HepG2 (cell line): ENCODE data around the gene SNRNP200. TPM values are rescaled to one million over a fixed set of nuclear protein-coding genes. Genes with fewer than 3 reads are reported as not detected.

Experiments
- ATAC-seq: fragments of 200-7000 bp; cut with Tn5 transposase; 3 replicates; pipeline ENCODE4 v1.9.1; 2020; ENCODE audit warnings: mild to moderate bottlenecking, moderate library complexity
- BruUV-seq: library from RNA; stranded (reverse); fragments of 400-500 nt; replicated peaks from 2 replicates; lab custom pipeline; 2021; lab: Mats Ljungman, UMichigan
- CTCF ChIA-PET: fragments of 300-600 bp; formaldehyde crosslinking; extraction: SDS; loops from one replicate; lab custom pipeline; 2021; ENCODE audit warnings: low total read pairs, inconsistent platforms, low intra/inter-chr PET ratio; lab: Yijun Ruan, JAX
- POLR2A ChIA-PET: fragments of 350-600 bp; sonication (Branson Sonifier 250); formaldehyde crosslinking; loops from one replicate; lab custom pipeline; 2020; ENCODE audit warnings: antibody characterized with exemption, inconsistent platforms; lab: Yijun Ruan, JAX
- DNase-seq: peaks from one replicate; pipeline ENCODE4 v3.0.0-alpha.2; 2015; ENCODE audit warnings: low spot score
- FAIRE-seq: peaks from 3 replicates; lab custom pipeline; 2011; peaks lifted over from hg19 to GRCh38; lab: Jason Lieb, UNC
- H2AFZ ChIP-seq: one replicate; pipeline ENCODE4 v1.6.1; 2011; ENCODE audit warnings: low read length, inconsistent platforms
- H3K27ac ChIP-seq: fragments of 300-600 bp; 3 replicates; pipeline ENCODE4 v1.8.0; 2011; ENCODE audit warnings: mixed run types, mild to moderate bottlenecking, mixed read lengths, low read length, inconsistent platforms; ENCODE audit not compliant: insufficient read depth; ENCODE audit errors: extremely low read length
- H3K27me3 ChIP-seq, 2 experiments: fragments of 200-600 bp in 1 of 2; 2 replicates in 1 of 2; 3 replicates in 1 of 2; pipeline versions ENCODE4 v1.6.0 to v1.8.0; 2011; ENCODE audit warnings: low read length in 2 of 2, mild to moderate bottlenecking in 2 of 2, moderate library complexity in 2 of 2, inconsistent platforms in 1 of 2; ENCODE audit not compliant: insufficient read depth in 2 of 2, control insufficient read depth in 1 of 2
- H3K36me3 ChIP-seq, 2 experiments: fragments of 200-600 bp in 1 of 2; replicated peaks in 1 of 2; 2 replicates in 1 of 2; 3 replicates in 1 of 2; pipeline versions ENCODE4 v1.5.1 to v1.8.0; 2011; ENCODE audit warnings: low read length in 2 of 2, inconsistent platforms in 1 of 2; ENCODE audit not compliant: insufficient read depth in 2 of 2, control insufficient read depth in 1 of 2
- H3K4me1 ChIP-seq: 2 replicates; pipeline ENCODE4 v1.5.1; 2012; ENCODE audit warnings: low read length, inconsistent platforms; ENCODE audit not compliant: insufficient read depth
- H3K4me2 ChIP-seq: 2 replicates; pipeline ENCODE4 v1.6.0; 2011; ENCODE audit warnings: low read depth, low read length, inconsistent platforms
- H3K4me3 ChIP-seq, 3 experiments: fragments of 200-600 bp in 1 of 3; sonication (generic), shearing (Covaris generic) in 1 of 3; replicated peaks in 1 of 3; 2 replicates each; pipeline ENCODE4 v1.5.1; 2011 to 2016; ENCODE audit warnings: low read length in 3 of 3, inconsistent platforms in 2 of 3, low read depth in 2 of 3, mild to moderate bottlenecking in 2 of 3, control low read depth in 1 of 3, mixed read lengths in 1 of 3; ENCODE audit not compliant: insufficient read depth in 1 of 3
- H3K79me2 ChIP-seq: one replicate; pipeline ENCODE4 v1.6.1; 2011; ENCODE audit warnings: low read length, inconsistent platforms; ENCODE audit not compliant: insufficient read depth
- H3K9ac ChIP-seq: 2 replicates; pipeline ENCODE4 v1.6.0; 2011; ENCODE audit warnings: mild to moderate bottlenecking, low read depth, low read length, inconsistent platforms; ENCODE audit not compliant: insufficient read depth
- H3K9me3 ChIP-seq: 2 replicates; pipeline ENCODE4 v1.5.1; 2012; ENCODE audit warnings: mild to moderate bottlenecking, low read length
- H4K20me1 ChIP-seq: 2 replicates; pipeline ENCODE4 v1.6.0; 2011; ENCODE audit warnings: inconsistent platforms, mild to moderate bottlenecking, low read length, moderate library complexity; ENCODE audit not compliant: insufficient read depth
- NRL ChIP-seq: sonication (generic); formaldehyde crosslinking; IDR thresholded peaks from 2 replicates; pipeline ENCODE4 v1.5.0; 2020; ENCODE audit warnings: missing genetic modification reagents, mild to moderate bottlenecking, moderate library complexity, borderline replicate concordance
- PLRG1 ChIP-seq: fragments of 450-650 bp; conservative IDR thresholded peaks from 2 replicates; pipeline ENCODE4 v1.6.1; 2016
- U2AF1 ChIP-seq: fragments of 200-400 bp; formaldehyde crosslinking; optimal IDR thresholded peaks from 2 replicates; pipeline ENCODE3; 2017; ENCODE audit warnings: mild to moderate bottlenecking, low read depth, low read length
- ZBTB8A ChIP-seq: sonication (generic); formaldehyde crosslinking; IDR thresholded peaks from 2 replicates; pipeline ENCODE4 v1.4.0; 2020; ENCODE audit warnings: mild to moderate bottlenecking, low read depth, missing genetic modification reagents, borderline replicate concordance
- ZEB1 ChIP-seq: IDR thresholded peaks from 2 replicates; pipeline ENCODE4 v1.6.1; 2012; ENCODE audit warnings: mild to moderate bottlenecking, low read depth, inconsistent platforms; ENCODE audit not compliant: insufficient replicate concordance
- WGBS: methylation state at CpG from one replicate; pipeline ENCODE4 v1.1.6; 2017; ENCODE audit warnings: low lambda C conversion rate; 5-methylcytosine and 5-hydroxymethylcytosine counted together
- in situ Hi-C: cut with HindIII; loops from 2 replicates; pipeline ENCODE4 v1.10.0; 2017; ENCODE audit warnings: low pct_unique_long_range_greater_than_20kb; ENCODE audit not compliant: extremely low pct_ligation_motif_present
- intact Hi-C: fragments of 100-400 bp; cut with micrococcal nuclease; formaldehyde crosslinking; loops from one replicate; pipeline ENCODE4 v1.10.0; 2022; ENCODE audit not compliant: unreplicated experiment
- polyA plus RNA-seq, 8 experiments: library from polyadenylated mRNA; depleted of rRNA in 3 of 8; stranded (reverse) in 7 of 8; unstranded in 1 of 8; fragments of >200 nt; fragmentation: Illumina TruSeq in 4 of 8; extraction: Trizol in 4 of 8; gene quantifications; 2 replicates each; pipeline versions ENCODE4 v1.2.1 to v1.2.3, GENCODE V29; 2011 to 2016; ENCODE audit warnings: low read depth in 4 of 8, missing spikeins in 1 of 8, mixed read lengths in 1 of 8; ENCODE audit not compliant: insufficient read depth in 1 of 8
- total RNA-seq, 5 experiments: library from RNA; depleted of rRNA; stranded (reverse); fragments of >200 nt; fragmentation: Illumina TruSeq; extraction: Trizol; gene quantifications; 2 replicates each; pipeline ENCODE4 v1.2.3, GENCODE V29; 2016; ENCODE audit warnings: low read depth in 1 of 5
- TF ChIP-seq, protein P1 (sequence below): sonication (generic); formaldehyde crosslinking; conservative IDR thresholded peaks from 2 replicates; pipeline ENCODE4 v1.4.0; 2020; ENCODE audit warnings: missing genetic modification reagents
- TF ChIP-seq, protein P2 (sequence below): sonication (generic); formaldehyde crosslinking; IDR thresholded peaks from 2 replicates; pipeline ENCODE4 v1.9.0; 2021; ENCODE audit warnings: missing genetic modification reagents, mild to moderate bottlenecking, borderline replicate concordance

The SNRNP200 gene
- total and polyA plus RNA-seq, 2 of the 13 experiments (the other 11 are each of a cell fraction or from before 2014, with no cell fraction given), result 99.0 to 232 TPM

DNA sequence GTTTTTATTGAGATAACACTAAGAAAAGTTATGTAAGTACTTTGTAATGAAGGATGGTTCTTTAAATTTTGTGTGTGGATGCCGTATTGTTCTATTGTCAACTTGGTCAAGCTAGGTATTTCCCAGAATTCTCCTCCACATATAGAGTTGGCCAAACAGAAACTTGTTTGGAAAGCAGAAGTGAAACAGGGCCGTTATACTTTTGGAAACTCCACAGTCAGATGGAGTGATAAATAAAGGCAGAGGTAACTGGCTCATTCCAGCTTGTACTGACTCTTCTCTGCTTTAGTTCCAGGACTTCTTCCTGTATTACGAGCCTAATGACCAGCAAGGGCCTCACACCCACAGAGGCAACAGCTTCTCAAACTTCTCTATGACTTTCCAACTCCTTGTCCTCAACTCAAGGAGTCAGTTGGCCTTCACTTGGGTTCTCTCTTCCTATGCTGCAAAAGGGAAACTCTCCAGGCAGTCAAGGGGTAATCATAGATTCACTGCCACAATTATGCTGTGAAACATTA lies 80.3 kb downstream of the SNRNP200 start:
- no TSS peak for BruUV-seq
- 90% methylated on average over 3 of the region's 3 CpGs for WGBS
- intact Hi-C loops, result no loop called here
- ChIA-PET CTCF (no interaction called here), POLR2A (interaction anchor here (4.3 kb wide), 1 partner anchor 16 kb away, joined by 13 read pairs; the partner anchor contains the start of gene STARD7)
- H3K4me1 ChIP-seq, result 0 out of 2 replicates have a peak, but pooled peaks cover 9% of the 10 kb centered on the region
- no peak overlapping the region for H3K4me3 ChIP-seq
- no peaks in the 10 kb centered on the region for H3K79me2 ChIP-seq
- no peaks in the 10 kb centered on the region for H3K27me3 ChIP-seq
- no peaks in the 10 kb centered on the region for H4K20me1 ChIP-seq
- in situ Hi-C loops, result no loop called here
- H3K4me2 ChIP-seq, result no peak overlapping the region
- no peak overlapping the region for H2AFZ ChIP-seq
- H3K36me3 ChIP-seq, result peaks cover 0 to 3% of the 10 kb centered on the region in 2 experiments; a peak in 2 of 5 replicates
- no peak overlapping the region for H3K27ac ChIP-seq
- ATAC-seq (no peak), DNase-seq (no peak), FAIRE-seq (no peak)
- no peak overlapping the region for H3K9ac ChIP-seq
- TF ChIP-seq ZEB1 (no peak), ZBTB8A (CRISPR knock-in tag) (no peak), PLRG1 (no peak), NRL (CRISPR knock-in tag) (no peak), U2AF1 (no peak)
- TF ChIP-seq, protein P1, sequence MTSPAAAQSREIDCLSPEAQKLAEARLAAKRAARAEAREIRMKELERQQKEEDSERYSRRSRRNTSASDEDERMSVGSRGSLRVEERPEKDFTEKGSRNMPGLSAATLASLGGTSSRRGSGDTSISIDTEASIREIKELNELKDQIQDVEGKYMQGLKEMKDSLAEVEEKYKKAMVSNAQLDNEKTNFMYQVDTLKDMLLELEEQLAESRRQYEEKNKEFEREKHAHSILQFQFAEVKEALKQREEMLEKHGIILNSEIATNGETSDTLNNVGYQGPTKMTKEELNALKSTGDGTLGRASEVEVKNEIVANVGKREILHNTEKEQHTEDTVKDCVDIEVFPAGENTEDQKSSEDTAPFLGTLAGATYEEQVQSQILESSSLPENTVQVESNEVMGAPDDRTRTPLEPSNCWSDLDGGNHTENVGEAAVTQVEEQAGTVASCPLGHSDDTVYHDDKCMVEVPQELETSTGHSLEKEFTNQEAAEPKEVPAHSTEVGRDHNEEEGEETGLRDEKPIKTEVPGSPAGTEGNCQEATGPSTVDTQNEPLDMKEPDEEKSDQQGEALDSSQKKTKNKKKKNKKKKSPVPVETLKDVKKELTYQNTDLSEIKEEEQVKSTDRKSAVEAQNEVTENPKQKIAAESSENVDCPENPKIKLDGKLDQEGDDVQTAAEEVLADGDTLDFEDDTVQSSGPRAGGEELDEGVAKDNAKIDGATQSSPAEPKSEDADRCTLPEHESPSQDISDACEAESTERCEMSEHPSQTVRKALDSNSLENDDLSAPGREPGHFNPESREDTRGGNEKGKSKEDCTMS (CRISPR knock-in tag), result no peak
- TF ChIP-seq, protein P2, sequence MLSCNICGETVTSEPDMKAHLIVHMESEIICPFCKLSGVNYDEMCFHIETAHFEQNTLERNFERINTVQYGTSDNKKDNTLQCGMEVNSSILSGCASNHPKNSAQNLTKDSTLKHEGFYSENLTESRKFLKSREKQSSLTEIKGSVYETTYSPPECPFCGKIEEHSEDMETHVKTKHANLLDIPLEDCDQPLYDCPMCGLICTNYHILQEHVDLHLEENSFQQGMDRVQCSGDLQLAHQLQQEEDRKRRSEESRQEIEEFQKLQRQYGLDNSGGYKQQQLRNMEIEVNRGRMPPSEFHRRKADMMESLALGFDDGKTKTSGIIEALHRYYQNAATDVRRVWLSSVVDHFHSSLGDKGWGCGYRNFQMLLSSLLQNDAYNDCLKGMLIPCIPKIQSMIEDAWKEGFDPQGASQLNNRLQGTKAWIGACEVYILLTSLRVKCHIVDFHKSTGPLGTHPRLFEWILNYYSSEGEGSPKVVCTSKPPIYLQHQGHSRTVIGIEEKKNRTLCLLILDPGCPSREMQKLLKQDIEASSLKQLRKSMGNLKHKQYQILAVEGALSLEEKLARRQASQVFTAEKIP (CRISPR knock-in tag), result no peak
- no peaks in the 10 kb centered on the region for H3K9me3 ChIP-seq

Other genes with a start within 250 kb of the SNRNP200 start
- not detected in 2 replicates for gene ADRA2B, start 189.0 kb downstream of the SNRNP200 start, total RNA-seq (2016; rRNA removed; fragmentation: Illumina TruSeq; extraction: Trizol)
- gene ADRA2B, start 189.0 kb downstream of the SNRNP200 start, polyA plus RNA-seq (2011; rRNA removed), result not detected in 2 replicates
- not detected in 2 replicates for gene ASTL, start 167.0 kb downstream of the SNRNP200 start, total RNA-seq (2016; rRNA removed; fragmentation: Illumina TruSeq; extraction: Trizol)
- not detected in 2 replicates for gene ASTL, start 167.0 kb downstream of the SNRNP200 start, polyA plus RNA-seq (2011; rRNA removed)
- not detected in 2 replicates for gene DUSP2, start 160.1 kb downstream of the SNRNP200 start, total RNA-seq (2016; rRNA removed; fragmentation: Illumina TruSeq; extraction: Trizol)
- gene DUSP2, start 160.1 kb downstream of the SNRNP200 start, polyA plus RNA-seq (2011; rRNA removed), result not detected in 2 replicates
- 300 and 332 TPM in 2 replicates for gene STARD7, start 96.7 kb downstream of the SNRNP200 start, total RNA-seq (2016; rRNA removed; fragmentation: Illumina TruSeq; extraction: Trizol)
- 67.2 and 88.2 TPM in 2 replicates for gene STARD7, start 96.7 kb downstream of the SNRNP200 start, polyA plus RNA-seq (2011; rRNA removed)
- 15.7 and 21.5 TPM in 2 replicates for gene TMEM127, start 39.5 kb downstream of the SNRNP200 start, total RNA-seq (2016; rRNA removed; fragmentation: Illumina TruSeq; extraction: Trizol)
- 33.9 and 45.2 TPM in 2 replicates for gene TMEM127, start 39.5 kb downstream of the SNRNP200 start, polyA plus RNA-seq (2011; rRNA removed)
- 99.3 and 118 TPM in 2 replicates for gene CIAO1, start 39.3 kb downstream of the SNRNP200 start, total RNA-seq (2016; rRNA removed; fragmentation: Illumina TruSeq; extraction: Trizol)
- 109 and 120 TPM in 2 replicates for gene CIAO1, start 39.3 kb downstream of the SNRNP200 start, polyA plus RNA-seq (2011; rRNA removed)
- 8.7 and 11.7 TPM in 2 replicates for gene ITPRIPL1, start 19.8 kb upstream of the SNRNP200 start, total RNA-seq (2016; rRNA removed; fragmentation: Illumina TruSeq; extraction: Trizol)
- 4.3 and 6.3 TPM in 2 replicates for gene ITPRIPL1, start 19.8 kb upstream of the SNRNP200 start, polyA plus RNA-seq (2011; rRNA removed)
- gene NCAPH, start 30.2 kb upstream of the SNRNP200 start, total RNA-seq (2016; rRNA removed; fragmentation: Illumina TruSeq; extraction: Trizol), result 48.8 and 66.9 TPM in 2 replicates
- 13.5 and 22.8 TPM in 2 replicates for gene NCAPH, start 30.2 kb upstream of the SNRNP200 start, polyA plus RNA-seq (2011; rRNA removed)
- gene NEURL3, start 199.8 kb upstream of the SNRNP200 start, total RNA-seq (2016; rRNA removed; fragmentation: Illumina TruSeq; extraction: Trizol), result 0.74 and 1.2 TPM in 2 replicates
- 0.16 and 0.48 TPM in 2 replicates for gene NEURL3, start 199.8 kb upstream of the SNRNP200 start, polyA plus RNA-seq (2011; rRNA removed)
- 8.0 and 9.5 TPM in 2 replicates for gene ARID5A, start 231.2 kb upstream of the SNRNP200 start, total RNA-seq (2016; rRNA removed; fragmentation: Illumina TruSeq; extraction: Trizol)
- 6.0 and 7.4 TPM in 2 replicates for gene ARID5A, start 231.2 kb upstream of the SNRNP200 start, polyA plus RNA-seq (2011; rRNA removed)